Psoas muscle (tissue), 8 donors: ENCODE data around the gene FBXO8. TPM values are rescaled to one million over a fixed set of nuclear protein-coding genes. Genes with fewer than 3 reads are reported as not detected.

Source experiments
- ATAC-seq, 4 donors: fragments of 200-7000 bp; cut with Tn5 transposase; one replicate each; pipeline ENCODE4 v1.9.1; 2020; ENCODE audit warnings: moderate library complexity in 3 of 4, mild to moderate bottlenecking in 2 of 4
- DNase-seq, 2 donors: peaks; one replicate each; pipeline ENCODE4 v3.0.0-alpha.2; 2020
- H3K27ac ChIP-seq: fragments of 200-600 bp; one replicate; pipeline ENCODE4 v1.8.0; 2022
- H3K27me3 ChIP-seq, 3 donors: fragments of 200-600 bp in 1 of 3; one replicate each; pipeline versions ENCODE4 v1.6.1 to v1.8.0; 2013 to 2022; ENCODE audit warnings: low read length in 2 of 3, mild to moderate bottlenecking in 2 of 3, moderate library complexity in 1 of 3; ENCODE audit not compliant: insufficient read depth in 3 of 3
- H3K36me3 ChIP-seq, 2 donors: fragments of 200-600 bp in 1 of 2; one replicate each; pipeline versions ENCODE4 v1.6.1 to v1.8.0; 2013 to 2022; ENCODE audit warnings: low read depth in 1 of 2, mild to moderate bottlenecking in 1 of 2, moderate library complexity in 1 of 2; ENCODE audit not compliant: insufficient read depth in 1 of 2
- H3K4me1 ChIP-seq: fragments of 200-600 bp; one replicate; pipeline ENCODE4 v1.8.0; 2022
- H3K4me3 ChIP-seq: fragments of 200-600 bp; one replicate; pipeline ENCODE4 v1.8.0; 2022; ENCODE audit warnings: mild to moderate bottlenecking
- H3K9me3 ChIP-seq: fragments of 200-600 bp; one replicate; pipeline ENCODE4 v1.8.0; 2022
- WGBS, 3 donors: extraction: QIAGEN DNeasy Blood & Tissue Kit; methylation state at CpG; one replicate each; pipeline versions ENCODE4 v1.1.6 to v1.1.7; 2013; 5-methylcytosine and 5-hydroxymethylcytosine counted together
- intact Hi-C, 2 donors: fragments of 100-400 bp; cut with DNase I; formaldehyde crosslinking; loops; one replicate each; pipeline versions ENCODE4 v1.11.0 to v1.14.2; 2022
- polyA plus RNA-seq, 3 donors: library from polyadenylated mRNA; stranded (reverse); fragments of 200-250 nt; gene quantifications; one replicate each; pipeline ENCODE4 v1.2.3, GENCODE V29; 2013
- total RNA-seq, 4 donors: library from RNA; stranded (reverse); fragmentation: NEBNext Ultra II Directional in 2 of 4; extraction: Animal tissue kit (Norgen Biotek cat#: 25700) in 2 of 4; gene quantifications; one replicate each; pipeline versions ENCODE4 v1.2.1 to v1.2.4, GENCODE V29; 2021 to 2023
- TF ChIP-seq, protein P1 (sequence below): fragments of 200-600 bp; IDR thresholded peaks from one replicate; pipeline ENCODE4 v1.8.0; 2022; ENCODE audit warnings: antibody characterized with exemption
- donor health status: healthy with polysubstance abuse.
- donor health status: DM: no; HTN: no; CAD: no; lungs with moderate emphysema.
- donor health status: Bipolar disorder and iron deficiency.
- donor health status: healthy.
- donor health status: DM: yes; HTN: yes; CAD: no.
- donor health status: DM: no; HTN: no; CAD: no.
- donor health status: DM: no; HTN: no; CAD: no.
- donor health status: DM: yes; HTN: yes; CAD: no.

Gene FBXO8
- total and polyA plus RNA-seq, 7 donors: 7.2 to 21.4 (median 10.2) TPM

GRCh38 chr4:174222266-174222872 is 61.1 kb downstream of the FBXO8 start:
- Histone ChIP-seq H3K27me3 (peaks cover 0 to 19% (median 6%) of the 10 kb centered on the region in 3 donors), H3K36me3 (no peaks in the 10 kb centered on the region), H3K27ac (no peak overlapping the region), H3K4me3 (no peak overlapping the region), H3K4me1 (peaks cover 8% of the 10 kb centered on the region), H3K9me3 (no peaks in the 10 kb centered on the region)
- TF ChIP-seq, protein P1, sequence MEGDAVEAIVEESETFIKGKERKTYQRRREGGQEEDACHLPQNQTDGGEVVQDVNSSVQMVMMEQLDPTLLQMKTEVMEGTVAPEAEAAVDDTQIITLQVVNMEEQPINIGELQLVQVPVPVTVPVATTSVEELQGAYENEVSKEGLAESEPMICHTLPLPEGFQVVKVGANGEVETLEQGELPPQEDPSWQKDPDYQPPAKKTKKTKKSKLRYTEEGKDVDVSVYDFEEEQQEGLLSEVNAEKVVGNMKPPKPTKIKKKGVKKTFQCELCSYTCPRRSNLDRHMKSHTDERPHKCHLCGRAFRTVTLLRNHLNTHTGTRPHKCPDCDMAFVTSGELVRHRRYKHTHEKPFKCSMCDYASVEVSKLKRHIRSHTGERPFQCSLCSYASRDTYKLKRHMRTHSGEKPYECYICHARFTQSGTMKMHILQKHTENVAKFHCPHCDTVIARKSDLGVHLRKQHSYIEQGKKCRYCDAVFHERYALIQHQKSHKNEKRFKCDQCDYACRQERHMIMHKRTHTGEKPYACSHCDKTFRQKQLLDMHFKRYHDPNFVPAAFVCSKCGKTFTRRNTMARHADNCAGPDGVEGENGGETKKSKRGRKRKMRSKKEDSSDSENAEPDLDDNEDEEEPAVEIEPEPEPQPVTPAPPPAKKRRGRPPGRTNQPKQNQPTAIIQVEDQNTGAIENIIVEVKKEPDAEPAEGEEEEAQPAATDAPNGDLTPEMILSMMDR: peak; percentile 59
- DNase-seq (no peak), ATAC-seq (peak in 1 of 4 donors; percentile 64)
- WGBS, 3 donors: 60 to 66% (median 60%) methylated on average over 4 of the region's 4 CpGs
- intact Hi-C loops: loop anchor here in 1 of 2 donors (10.0 kb wide), 1 partner anchor 102 kb away; no protein-coding TSS in a partner anchor

- no peak overlapping the region for H3K27ac ChIP-seq
- H3K4me1 ChIP-seq: peaks cover 36% of the 10 kb centered on the region
- intact Hi-C loops: no loop called here
- peak overlapping the region; percentile 65 for H3K4me3 ChIP-seq
- H3K36me3 ChIP-seq: no peaks in the 10 kb centered on the region
- H3K9me3 ChIP-seq: no peaks in the 10 kb centered on the region
- 24 to 38% (median 35%) methylated on average over 26 of the region's 26 CpGs for WGBS, 3 donors
- DNase-seq (no peak), ATAC-seq (peak in 1 of 4 donors; percentile 23)
- peaks cover 5 to 60% (median 29%) of the 10 kb centered on the region in 3 donors for H3K27me3 ChIP-seq
- TF ChIP-seq, protein P1: no peak
These were observed 65.2 kb downstream of the FBXO8 start for GRCh38 chr4:174218127-174218790.

GRCh38 chr4:174217273-174218126 is 66.0 kb downstream of the FBXO8 start:
- intact Hi-C loops: no loop called here
- DNase-seq (peak in 1 of 2 donors; percentile 42), ATAC-seq (peak in 3 of 4 donors; percentile 21 to 40 (median 30))
- Histone ChIP-seq H3K4me3 (peak overlapping the region; percentile 65), H3K27ac (no peak overlapping the region), H3K9me3 (no peaks in the 10 kb centered on the region), H3K36me3 (no peaks in the 10 kb centered on the region), H3K27me3 (peaks cover 5 to 67% (median 31%) of the 10 kb centered on the region in 3 donors), H3K4me1 (peaks cover 36% of the 10 kb centered on the region)
- 3 to 4% (median 3%) methylated on average over 41 of the region's 41 CpGs for WGBS, 3 donors
- TF ChIP-seq, protein P1: no peak

GRCh38 chr4:174216799-174217272 is 66.6 kb downstream of the FBXO8 start:
- Histone ChIP-seq H3K9me3 (no peaks in the 10 kb centered on the region), H3K4me1 (peaks cover 36% of the 10 kb centered on the region), H3K27ac (no peak overlapping the region), H3K36me3 (no peaks in the 10 kb centered on the region), H3K27me3 (peaks cover 5 to 74% (median 33%) of the 10 kb centered on the region in 3 donors), H3K4me3 (peak overlapping the region; percentile 65)
- TF ChIP-seq, protein P1: no peak
- DNase-seq: no peak
- WGBS, 3 donors: 12 to 17% (median 13%) methylated on average over 15 of the region's 15 CpGs
- ATAC-seq: peak in 1 of 4 donors; percentile 14
- intact Hi-C loops: loop anchor here in 1 of 2 donors (1.0 kb wide), 1 partner anchor 18 kb away; no protein-coding TSS in a partner anchor
